HG03025 (cell line): ENCODE data around the gene GATD1.

Source experiments
- ATAC-seq: cut with Tn5 transposase; IDR thresholded peaks from one replicate; pipeline ENCODE4 v1.9.1; 2021; ENCODE audit warnings: mild to moderate bottlenecking, moderate library complexity; ENCODE audit not compliant: unreplicated experiment, low FRiP score

The GATD1 gene

DNA sequence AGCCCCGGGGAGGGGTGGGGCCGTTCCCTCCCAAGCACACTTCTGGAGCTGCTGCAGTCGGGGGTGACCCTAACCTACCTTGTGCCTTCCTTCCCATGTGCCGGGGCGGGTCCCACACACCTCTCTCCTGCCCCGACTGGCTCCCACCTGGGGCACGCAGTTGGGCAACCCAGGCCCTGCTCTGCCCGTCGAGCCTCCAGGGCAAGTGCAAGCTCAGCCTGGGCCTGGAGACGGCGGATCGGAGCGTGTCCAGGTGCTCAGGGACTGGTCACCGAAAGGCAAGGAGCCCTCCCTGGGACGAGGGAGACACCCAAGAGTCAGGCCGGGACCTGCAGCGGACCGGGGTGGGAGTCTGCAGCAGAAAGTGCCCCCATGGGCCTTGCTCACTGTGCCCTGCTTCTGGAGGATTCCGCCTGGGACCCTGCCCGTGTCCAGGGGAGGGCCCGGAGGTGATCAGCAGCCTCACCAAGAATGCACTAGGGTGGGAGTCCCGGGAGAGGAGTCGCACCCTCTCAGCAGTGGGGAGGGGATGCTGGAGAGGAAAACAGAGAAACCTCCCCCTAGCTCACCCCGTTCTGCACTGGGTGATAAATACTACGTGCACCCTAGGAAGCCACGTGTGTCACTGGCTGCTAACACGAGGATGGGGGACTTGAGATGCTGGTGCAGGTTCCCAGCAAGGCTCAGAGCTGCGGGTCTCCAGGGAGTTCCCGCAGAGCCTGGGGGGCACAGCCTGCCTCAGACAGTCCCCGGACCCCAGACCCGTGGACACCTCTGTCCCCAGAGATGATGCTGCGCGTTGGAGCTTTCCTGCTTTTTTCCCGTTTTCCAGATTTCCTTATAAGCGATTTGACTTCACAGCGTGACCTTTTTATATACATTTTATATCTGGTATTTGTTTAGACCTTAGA is 5.2 kb upstream of the GATD1 start:
- no peak for ATAC-seq

DNA sequence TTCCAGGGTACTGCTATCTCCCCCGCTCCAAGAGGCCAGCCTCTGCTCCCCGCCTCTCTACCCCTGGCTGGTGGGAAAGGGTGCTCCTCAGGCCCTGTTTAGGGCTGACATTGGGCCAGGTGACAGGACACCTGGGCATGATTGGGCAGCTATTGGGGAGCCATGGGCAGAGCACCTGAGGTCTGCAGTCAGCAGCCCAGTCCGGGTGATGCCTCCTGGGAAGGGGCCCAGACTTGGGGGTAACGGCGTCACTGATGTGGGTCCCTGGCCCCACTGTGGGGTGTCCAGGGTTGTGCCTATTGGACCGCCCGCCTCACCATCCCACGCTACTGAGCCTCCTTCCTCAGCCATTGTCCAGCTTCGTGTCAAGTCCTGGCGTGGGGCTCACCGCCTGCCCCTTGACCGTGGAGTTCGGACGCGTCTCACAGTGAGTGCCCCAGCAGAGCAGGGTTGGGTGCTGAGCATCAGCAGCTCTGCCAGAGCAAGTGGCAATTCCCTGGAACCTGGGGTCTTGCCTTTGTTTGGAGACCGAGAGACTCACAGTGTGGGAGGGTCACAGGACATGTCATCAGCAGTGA is 2.8 kb upstream of the GATD1 start:
- ATAC-seq = no peak

DNA sequence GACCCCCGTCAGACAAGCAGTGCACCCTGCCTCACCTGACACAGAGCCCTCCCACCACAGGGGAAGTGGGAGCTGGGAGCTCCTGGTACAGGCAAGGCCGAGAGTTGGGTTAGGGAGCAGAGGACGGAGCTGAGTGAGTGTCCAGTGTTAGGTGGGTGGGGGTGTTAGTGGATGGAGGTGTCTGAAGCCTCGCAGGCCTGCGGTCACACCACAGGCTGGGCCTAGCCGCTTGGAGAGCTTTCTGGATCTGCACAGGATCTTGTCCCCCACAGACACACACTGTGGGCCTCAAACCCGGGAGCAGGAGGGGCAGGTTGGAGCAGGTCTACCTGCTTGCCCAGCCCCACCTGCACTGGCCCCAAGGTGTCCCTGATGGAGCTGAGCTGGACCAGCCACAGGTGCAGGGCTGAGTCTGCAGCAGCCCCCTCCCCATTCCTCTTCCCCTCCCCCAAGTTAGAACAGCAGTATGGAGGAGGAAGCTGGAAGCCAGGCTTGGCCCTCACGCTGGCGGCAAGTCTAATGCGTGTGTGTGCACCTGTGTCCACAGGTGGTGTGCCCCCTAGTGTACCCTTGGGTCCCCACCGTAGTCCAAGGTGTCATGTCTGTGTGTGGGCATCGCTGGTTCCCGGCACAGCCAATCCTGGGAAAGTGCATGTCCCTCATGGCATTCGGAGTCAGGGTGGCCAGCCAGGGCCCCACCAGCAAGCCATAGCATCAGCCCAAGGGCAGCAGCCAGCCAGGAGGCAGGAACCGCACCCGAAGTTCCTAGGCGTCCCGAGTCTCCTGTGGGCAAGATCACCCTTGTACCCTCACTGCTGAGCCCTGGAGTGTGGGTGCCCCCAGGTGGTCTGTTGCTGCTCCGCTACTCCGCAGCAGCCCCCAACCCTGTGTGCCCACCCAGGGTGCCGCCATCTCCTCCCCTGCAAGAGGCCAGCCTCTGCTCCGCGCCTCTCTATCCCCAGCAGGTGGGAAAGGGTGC is 2.0 kb upstream of the GATD1 start:
- ATAC-seq = no peak

DNA sequence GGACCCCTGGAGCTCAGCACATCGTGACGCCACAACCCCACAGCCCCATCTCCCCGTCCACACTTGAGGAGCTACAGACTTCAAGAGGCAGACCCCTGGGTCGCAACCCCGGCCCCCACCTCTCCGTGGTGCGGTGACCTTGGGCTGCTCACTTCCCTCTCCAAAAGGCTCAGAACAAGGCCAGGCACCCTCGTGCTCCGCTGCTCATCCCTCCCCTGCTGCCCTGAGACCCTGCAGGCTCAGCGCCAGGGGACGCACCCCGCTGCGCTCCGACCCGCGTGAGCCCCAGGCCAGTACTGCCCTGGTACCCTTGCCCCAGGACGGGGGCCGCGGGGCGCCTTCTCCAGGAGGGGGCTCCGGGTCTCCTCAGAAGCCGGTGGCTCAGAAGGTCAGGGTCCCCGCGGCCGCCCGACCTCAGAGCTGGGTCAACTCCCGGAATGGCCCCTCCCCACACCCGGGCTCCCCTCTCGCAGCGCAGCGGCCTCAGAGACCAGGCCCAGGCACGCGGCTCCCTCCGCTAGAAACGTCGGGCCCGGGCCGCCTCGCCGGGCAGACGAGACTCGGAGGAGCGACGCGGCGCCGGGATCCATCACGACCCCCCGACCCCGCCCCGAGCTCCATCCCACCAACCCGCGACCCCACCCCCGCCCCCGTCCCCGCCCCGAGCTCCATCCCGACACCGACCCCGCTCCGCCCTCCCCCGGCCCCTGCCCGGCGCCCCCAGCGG is 563 bp downstream of the GATD1 start:
- ATAC-seq = peak; percentile 35

DNA sequence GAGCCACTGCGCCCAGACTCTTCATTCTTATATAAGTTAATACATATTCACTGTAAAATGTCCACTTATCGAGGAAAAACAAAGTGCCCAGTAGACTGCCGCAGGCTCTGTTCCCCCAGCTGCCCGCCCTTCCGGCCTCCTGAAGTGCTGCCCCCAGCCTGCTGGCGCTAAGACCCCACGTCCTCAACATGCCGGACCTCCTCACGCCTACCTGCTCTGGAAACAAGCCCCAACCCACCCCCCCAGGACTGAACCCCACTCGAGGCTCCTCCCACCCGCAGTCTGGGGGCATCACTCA is 1.1 kb downstream of the GATD1 start:
- ATAC-seq = no peak

DNA sequence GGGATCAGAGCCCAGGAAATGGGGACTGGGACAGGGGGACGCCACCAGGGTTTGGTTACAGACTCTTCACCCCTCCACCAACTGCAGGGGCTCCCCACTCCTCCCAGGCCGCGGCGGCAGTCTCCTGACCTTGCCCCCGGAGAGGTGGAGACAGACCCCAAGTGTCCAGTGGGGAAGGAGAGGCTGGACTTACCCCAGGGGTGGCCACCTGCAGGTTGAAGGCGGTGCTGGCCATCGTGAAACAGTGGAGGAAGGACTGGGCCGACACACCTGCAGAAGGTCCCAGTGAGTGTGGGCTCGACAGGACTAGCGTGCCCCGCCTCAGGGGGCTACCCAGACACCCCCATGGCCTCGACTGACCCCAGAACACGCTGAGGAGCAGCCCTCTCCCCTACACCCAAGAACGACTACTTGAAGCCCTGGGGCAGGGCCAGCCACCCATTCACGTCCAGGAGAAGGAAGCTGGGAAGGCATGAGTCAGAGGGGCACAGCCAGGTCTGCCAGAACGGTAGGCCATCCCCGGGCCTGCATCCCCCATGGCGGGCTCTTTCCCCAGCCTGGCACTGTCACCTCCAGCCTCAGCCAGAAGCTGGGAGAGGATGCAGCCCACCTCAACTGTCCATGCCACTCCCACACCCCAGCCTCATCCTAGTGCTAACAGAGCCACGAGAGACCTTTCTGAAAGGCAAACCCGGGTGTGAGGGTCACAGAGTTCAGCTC is 2.3 kb downstream of the GATD1 start:
- ATAC-seq = no peak

DNA sequence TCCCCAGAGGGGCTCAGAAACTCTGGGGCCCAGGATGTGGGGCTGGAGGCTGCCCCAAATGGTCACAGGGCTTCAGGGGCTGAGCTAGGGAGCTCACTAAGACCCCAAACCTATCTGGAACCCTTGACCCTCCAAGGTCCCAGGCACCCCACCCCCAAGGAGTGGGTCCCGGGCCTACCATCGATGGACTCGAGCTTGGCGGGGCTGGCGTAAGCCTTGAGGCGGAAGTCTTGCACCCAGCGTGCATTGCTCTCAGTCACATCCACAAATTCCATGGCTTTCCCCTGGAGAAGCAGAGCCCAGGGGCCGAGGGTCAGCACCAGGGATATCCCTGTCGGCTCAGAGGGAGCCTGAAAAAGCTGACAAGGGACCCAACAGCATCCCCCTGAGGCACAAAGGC is 3.5 kb downstream of the GATD1 start:
- ATAC-seq = no peak

DNA sequence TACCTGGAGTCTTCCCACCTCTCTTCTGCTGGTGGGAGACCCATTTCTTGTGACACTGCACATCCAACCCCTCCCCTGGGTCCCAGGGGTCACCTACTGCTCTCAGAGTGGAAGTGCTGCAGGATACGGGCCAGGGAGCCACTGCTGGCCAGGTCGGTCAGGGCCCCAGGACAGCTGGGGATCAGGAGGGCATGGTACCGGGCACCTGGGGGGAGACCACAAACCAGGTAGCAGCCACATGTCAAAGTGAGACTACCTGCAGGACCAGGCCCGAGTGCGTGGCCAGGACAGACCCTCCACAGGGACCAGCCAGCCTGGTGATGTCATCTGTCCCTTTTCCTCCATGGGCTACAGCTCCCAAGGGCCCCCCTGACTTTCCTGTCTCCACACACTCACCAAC is 3.9 kb downstream of the GATD1 start:
- ATAC-seq = no peak

DNA sequence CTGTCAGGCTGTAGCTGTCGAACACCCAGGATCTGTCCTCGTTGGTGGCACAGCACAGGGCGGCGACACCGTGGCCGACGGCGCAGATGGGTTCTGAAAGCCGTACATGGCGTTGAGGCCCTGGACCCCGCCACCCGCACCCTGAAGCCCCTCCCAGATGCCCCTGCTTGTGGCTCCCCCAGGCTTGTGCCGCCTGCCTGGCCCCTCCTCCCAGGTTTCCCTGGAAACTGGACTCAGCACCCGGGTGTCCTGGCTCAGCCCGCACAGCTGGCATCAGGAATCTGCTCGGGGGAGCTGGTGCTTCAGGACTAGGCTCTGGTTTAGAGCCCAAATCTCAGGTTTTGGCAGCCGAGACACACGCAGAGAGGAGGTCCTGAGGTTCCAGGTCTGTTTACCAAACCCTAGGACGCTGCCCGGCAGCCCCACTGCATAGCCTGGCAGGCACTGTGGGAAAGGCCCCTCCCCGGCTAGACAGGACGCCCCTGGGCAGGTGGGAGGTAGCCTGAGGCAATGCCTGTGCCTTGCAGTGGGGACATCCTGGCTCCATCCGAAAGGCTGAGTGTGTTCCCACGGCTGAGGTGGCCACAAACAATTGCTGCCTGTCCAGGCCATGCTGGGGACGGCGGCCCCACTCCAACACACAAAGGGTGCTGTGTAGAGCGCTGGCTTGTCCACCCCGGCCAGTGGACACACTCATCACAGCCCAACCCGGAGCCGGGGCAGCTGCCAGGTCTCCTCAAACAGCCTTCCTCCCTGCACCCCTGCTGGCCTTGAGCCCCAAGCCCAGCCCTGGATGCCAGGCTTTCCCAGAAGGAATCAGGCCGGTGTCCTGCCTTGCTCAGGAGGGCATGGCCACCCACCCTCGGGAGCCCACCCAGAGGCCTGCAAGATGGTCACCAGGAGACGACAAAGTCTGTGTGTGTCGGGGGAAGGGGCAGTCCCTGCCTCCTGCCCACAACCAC is 4.6 kb downstream of the GATD1 start:
- no peak for ATAC-seq

DNA sequence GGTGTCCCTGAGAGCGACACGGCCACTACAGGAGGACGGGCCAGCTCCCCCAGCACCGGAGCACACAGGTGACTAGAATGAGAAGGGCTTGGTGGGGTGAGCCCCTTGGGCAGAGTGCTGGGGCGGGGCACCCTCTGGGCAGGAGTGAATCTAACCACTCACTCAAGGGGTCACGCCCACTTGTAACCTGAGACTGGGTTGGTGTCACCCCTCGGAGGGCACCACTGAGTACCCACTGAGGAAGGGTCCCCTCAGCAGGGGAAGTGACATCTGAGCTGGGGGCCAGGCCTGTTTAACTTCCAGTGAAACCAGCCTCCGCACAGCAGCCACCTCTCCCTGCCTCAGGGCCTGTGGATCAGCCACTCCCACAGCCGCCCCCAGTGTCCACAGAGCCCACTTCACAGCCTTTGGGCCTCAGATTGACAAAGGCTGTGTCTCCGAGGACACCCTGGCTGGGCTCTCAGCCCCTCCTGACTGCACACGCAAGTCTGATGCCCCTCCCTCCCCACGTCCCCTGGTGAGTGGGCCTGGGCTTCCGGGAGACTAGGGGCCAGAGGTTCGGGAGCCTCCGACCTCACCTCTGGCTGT is 5.6 kb downstream of the GATD1 start:
- no peak for ATAC-seq

DNA sequence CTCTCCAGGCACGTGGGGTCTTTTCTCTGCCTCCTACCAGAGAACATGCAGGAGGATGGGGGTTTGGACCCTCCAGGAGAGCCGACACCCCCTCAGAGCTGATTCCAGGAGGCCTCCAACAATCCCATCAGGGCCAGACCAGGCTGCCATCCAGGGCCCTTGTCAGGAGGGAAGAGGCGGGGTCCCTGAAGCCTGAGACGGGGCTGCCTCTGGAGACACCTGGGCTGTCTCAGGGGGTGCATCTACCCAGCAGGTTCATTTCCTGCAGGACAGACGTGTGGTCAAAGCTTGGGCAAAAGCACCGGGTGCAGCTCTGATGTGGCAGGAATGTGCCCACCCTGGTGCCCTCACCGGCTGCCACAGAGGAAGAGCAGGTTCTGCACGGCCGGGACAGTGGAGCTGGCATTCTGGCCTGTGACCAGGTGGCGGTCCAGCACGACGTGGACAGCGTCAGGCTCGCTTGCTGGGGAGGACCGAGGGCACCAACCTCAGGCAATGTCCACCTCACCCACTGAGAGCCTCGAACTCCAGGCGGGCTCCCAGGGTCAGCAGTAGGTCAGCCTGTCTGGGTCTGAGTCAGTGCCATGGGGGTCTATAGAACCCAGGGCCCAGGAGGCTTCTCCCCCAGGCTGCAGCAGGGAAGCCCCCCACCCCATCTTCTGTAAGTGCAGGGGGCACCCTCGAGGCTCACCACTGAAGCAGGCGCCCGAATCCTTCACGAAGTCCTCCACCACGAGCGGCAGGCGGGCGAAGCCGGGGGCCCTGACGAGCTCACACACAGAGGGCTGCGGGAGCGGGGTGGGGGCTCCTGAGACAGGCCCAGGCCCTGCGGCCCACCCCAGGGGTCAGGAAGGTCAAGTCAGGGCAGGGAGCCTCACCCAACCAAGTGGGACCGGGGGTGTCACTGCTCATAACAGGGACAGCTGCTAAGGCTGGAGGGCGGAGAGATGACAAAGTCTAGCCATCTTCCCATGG is 6.4 kb downstream of the GATD1 start:
- ATAC-seq = no peak

DNA sequence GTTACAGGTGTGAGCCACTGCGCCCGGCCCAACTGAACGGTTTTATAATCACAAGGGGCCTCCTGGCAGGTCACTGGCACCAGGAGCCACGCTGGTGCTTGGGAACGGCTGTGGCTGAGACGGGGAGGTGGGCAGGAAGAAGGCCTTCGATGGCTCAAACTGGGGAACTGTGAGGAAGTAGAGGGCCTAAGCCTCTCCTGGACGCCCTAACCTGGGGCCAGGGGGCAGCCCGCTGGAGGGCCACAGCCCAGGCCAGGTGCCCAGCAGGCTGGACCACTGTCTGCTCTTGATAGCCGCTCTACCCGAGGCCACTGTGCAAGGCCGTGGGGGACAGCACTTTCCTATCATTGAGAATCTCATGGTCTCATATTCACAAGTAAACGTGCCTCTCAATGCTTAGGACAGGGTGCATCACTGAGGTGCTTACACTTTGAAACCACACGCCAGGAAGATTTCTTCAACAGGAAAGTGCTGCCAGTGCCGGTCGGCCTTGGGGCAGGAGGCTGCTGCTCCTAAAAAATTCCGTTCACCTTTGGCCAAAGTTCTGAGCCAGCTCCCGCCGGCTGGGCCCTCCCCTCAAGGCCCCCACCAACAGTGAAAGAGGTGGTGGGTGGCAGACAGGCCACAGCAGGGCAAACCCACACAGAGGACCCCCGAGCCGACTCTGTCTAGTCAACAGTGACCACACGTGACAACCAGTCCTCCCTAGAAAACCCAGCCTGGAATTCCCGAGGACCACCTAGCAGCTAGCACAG is 7.2 kb downstream of the GATD1 start:
- no peak for ATAC-seq

DNA sequence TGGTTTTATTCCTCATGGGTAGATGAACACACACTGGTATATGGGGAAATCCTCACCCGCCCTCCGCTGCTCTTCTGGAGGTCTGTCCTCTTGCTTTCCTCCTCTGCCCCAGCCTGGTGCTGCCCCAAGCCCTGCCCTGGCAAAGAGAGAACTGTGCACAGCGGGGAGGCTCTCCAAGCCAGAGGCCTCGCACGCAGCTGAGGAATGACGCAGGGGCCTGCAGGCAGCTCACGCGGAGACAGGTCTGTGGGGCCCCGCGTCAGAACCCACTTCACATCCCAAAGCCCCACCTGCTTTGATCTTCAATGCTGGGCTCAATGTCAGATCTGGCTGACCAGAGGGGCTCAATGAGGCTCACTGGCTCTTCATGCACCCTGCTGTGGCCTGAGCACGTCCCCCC is 10.0 kb downstream of the GATD1 start:
- no peak for ATAC-seq

DNA sequence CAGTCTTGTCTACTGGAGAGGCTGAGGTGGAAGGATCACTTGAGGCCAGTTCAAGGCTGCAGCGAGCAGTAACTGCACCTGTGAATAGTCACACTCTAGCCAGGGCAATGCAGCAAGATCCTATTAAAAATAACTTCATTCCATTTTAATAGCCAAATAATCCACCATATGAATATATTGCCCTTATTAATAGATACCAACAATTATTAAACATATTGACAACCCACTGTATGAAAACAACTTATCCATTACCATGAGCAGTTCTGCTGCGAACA is 10.4 kb downstream of the GATD1 start:
- no peak for ATAC-seq

DNA sequence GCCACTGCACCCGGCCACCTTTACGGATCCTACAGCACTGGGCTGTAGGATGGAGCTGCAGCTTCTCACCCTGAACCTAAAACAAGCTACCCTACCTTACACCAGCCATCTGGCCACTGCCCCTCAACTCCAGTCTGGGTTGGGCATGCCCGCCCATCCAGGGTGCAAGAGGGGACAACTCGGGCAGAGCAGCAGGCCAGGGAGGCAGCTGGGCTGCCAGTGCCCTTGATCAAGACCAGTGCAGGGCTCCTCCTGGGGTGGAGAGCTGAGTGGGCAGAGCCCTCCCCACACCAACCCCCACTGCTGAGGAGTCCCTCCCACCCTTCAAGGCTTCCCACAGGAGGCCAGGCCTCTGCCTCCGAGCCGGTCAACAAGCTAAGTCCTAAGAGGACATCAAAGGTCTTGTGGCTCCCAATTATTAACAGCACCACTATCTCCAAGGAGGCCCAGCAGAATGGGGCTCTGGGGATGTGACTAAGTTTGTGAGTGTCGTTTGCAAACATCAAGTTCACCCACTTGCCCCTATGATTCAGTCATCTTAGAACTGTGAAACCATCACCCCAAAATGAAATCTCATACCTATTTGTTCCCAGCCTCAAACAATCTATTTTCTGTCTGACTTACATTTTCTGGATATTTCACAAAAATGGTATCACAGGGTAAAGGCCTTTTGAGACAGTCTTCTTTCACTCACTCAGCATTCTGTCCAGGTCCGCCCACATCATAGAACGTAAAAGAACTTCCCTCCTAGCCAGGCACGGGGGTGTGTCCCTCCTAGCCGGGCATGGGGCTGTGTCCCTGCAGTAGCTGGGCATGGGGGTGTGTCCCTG is 11.0 kb downstream of the GATD1 start:
- ATAC-seq = no peak

DNA sequence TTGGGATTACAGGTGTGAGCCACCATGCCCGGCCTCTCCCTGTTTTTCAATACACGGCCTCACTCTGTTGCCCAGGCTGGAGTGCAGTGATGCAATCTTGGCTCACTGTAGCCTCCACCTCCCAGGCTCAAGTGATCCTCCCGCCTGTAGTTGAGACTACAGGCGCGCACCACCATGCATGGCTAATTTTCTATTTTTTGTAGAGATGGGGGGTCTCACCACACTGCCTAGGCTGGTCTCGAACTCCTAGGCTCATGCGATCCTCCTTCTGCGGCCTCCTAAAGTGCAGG is 11.5 kb downstream of the GATD1 start:
- ATAC-seq = no peak
